Activated CD4-positive, alpha-beta T cell treated with anti-CD3 and anti-CD28 coated beads, Interleukin-2, amount 10 ng/mL, durations not matched to agents 24 days and 14 days (primary cell): ENCODE results near the gene ELOVL3. TPM values are rescaled to one million over a fixed set of nuclear protein-coding genes. Genes with fewer than 3 reads are reported as not detected.

ENCODE experiments used
- DNase-seq: peaks from one replicate; pipeline ENCODE4 v3.0.0; 2022
- H3K27ac Mint-ChIP-seq: one replicate; pipeline ENCODE4 v1.8.0; 2022; ENCODE audit warnings: mild to moderate bottlenecking, mixed read lengths
- H3K27me3 Mint-ChIP-seq: one replicate; pipeline ENCODE4 v1.8.0; 2022; ENCODE audit warnings: mixed read lengths
- H3K36me3 Mint-ChIP-seq: one replicate; pipeline ENCODE4 v1.8.0; 2022; ENCODE audit warnings: low read depth, mild to moderate bottlenecking, mixed read lengths
- H3K4me1 Mint-ChIP-seq: one replicate; pipeline ENCODE4 v1.8.0; 2021; ENCODE audit warnings: mixed read lengths
- H3K4me3 Mint-ChIP-seq: one replicate; pipeline ENCODE4 v1.8.0; 2022; ENCODE audit warnings: mild to moderate bottlenecking, moderate library complexity, mixed read lengths
- H3K9me3 Mint-ChIP-seq: one replicate; pipeline ENCODE4 v1.8.0; 2021; ENCODE audit warnings: mixed read lengths
- intact Hi-C: fragments of 100-400 bp; cut with micrococcal nuclease; formaldehyde crosslinking; loops from one replicate; pipeline ENCODE4 v1.15.1; 2023
- total RNA-seq: library from RNA; stranded (reverse); gene quantifications from 2 replicates; pipeline ENCODE4 v1.2.3, GENCODE V29; 2022

ELOVL3 gene
- total RNA-seq, 1 donor from 2014 or later = not detected

GRCh38 chr10:102233997-102234396 is 7.9 kb downstream of the ELOVL3 start:
- H3K27me3 Mint-ChIP-seq = peaks cover 65% of the 10 kb centered on the region
- intact Hi-C loops = loop anchor here (5.0 kb wide), 1 partner anchor 48 kb away; no protein-coding TSS in a partner anchor
- peaks cover 6% of the 10 kb centered on the region for H3K4me1 Mint-ChIP-seq
- H3K9me3 Mint-ChIP-seq = no peaks in the 10 kb centered on the region
- DNase-seq = no peak
- H3K36me3 Mint-ChIP-seq = no peaks in the 10 kb centered on the region
- H3K27ac Mint-ChIP-seq = no peak overlapping the region
- H3K4me3 Mint-ChIP-seq = no peak overlapping the region

- H3K4me3 Mint-ChIP-seq = no peak overlapping the region
- H3K27me3 Mint-ChIP-seq = peaks cover 69% of the 10 kb centered on the region
- H3K9me3 Mint-ChIP-seq = no peaks in the 10 kb centered on the region
- no peaks in the 10 kb centered on the region for H3K36me3 Mint-ChIP-seq
- H3K27ac Mint-ChIP-seq = no peak overlapping the region
- intact Hi-C loops = loop anchor here (5.0 kb wide), 1 partner anchor 47 kb away; no protein-coding TSS in a partner anchor
- H3K4me1 Mint-ChIP-seq = peaks cover 4% of the 10 kb centered on the region
- no peak for DNase-seq
These were observed 8.9 kb downstream of the ELOVL3 start for GRCh38 chr10:102234888-102235597.

- Mint-ChIP-seq H3K4me1 (peaks cover 5% of the 10 kb centered on the region), H3K4me3 (no peak overlapping the region), H3K36me3 (no peaks in the 10 kb centered on the region), H3K27ac (no peak overlapping the region), H3K27me3 (peaks cover 71% of the 10 kb centered on the region), H3K9me3 (no peaks in the 10 kb centered on the region)
- intact Hi-C loops = no loop called here
- DNase-seq = no peak
These were observed 9.5 kb downstream of the ELOVL3 start for GRCh38 chr10:102235598-102235920.

- H3K4me3 Mint-ChIP-seq = no peak overlapping the region
- no peaks in the 10 kb centered on the region for H3K36me3 Mint-ChIP-seq
- DNase-seq = no peak
- no peak overlapping the region for H3K27ac Mint-ChIP-seq
- intact Hi-C loops = no loop called here
- peaks cover 6% of the 10 kb centered on the region for H3K4me1 Mint-ChIP-seq
- no peaks in the 10 kb centered on the region for H3K9me3 Mint-ChIP-seq
- peaks cover 72% of the 10 kb centered on the region for H3K27me3 Mint-ChIP-seq
These were observed 9.9 kb downstream of the ELOVL3 start for GRCh38 chr10:102236006-102236405.

GRCh38 chr10:102237711-102238252 is 11.7 kb downstream of the ELOVL3 start:
- Mint-ChIP-seq H3K27ac (no peak overlapping the region), H3K9me3 (no peaks in the 10 kb centered on the region), H3K27me3 (peaks cover 72% of the 10 kb centered on the region), H3K4me1 (peaks cover 10% of the 10 kb centered on the region), H3K36me3 (no peaks in the 10 kb centered on the region), H3K4me3 (no peak overlapping the region)
- intact Hi-C loops = no loop called here
- no peak for DNase-seq

GRCh38 chr10:102240467-102241031 is 14.4 kb downstream of the ELOVL3 start:
- H3K9me3 Mint-ChIP-seq = no peaks in the 10 kb centered on the region
- peaks cover under 1% of the 10 kb centered on the region for H3K36me3 Mint-ChIP-seq
- DNase-seq = no peak
- H3K27ac Mint-ChIP-seq = no peak overlapping the region
- H3K27me3 Mint-ChIP-seq = peaks cover 56% of the 10 kb centered on the region
- intact Hi-C loops = loop anchor here (1.0 to 2.0 kb wide), 2 partner anchors 9 to 262 kb away; partner anchors contain the start of genes ACTR1A and SUFU
- H3K4me1 Mint-ChIP-seq = peaks cover 15% of the 10 kb centered on the region
- H3K4me3 Mint-ChIP-seq = peak overlapping the region; percentile 86

GRCh38 chr10:102241032-102241443 is 14.9 kb downstream of the ELOVL3 start:
- H3K9me3 Mint-ChIP-seq = no peaks in the 10 kb centered on the region
- H3K27me3 Mint-ChIP-seq = peaks cover 51% of the 10 kb centered on the region
- H3K36me3 Mint-ChIP-seq = peaks cover 2% of the 10 kb centered on the region
- no peak overlapping the region for H3K27ac Mint-ChIP-seq
- peaks cover 15% of the 10 kb centered on the region for H3K4me1 Mint-ChIP-seq
- intact Hi-C loops = loop anchor here (1.0 to 2.0 kb wide), 2 partner anchors 10 to 262 kb away; partner anchors contain the start of genes ACTR1A and SUFU
- no peak for DNase-seq
- H3K4me3 Mint-ChIP-seq = peak overlapping the region; percentile 86

GRCh38 chr10:102241444-102242117 is 15.5 kb downstream of the ELOVL3 start, which contains the start of gene PITX3:
TSS of gene PITX3 (minus strand) at chr10:102241512. CDS start at chr10:102232080, 9,432 bp downstream.
- Mint-ChIP-seq H3K4me3 (peak within 1 kb of the TSS; percentile 86), H3K36me3 (peaks cover 5% of the 10 kb centered on the region), H3K27ac (peak within 1 kb of the TSS; percentile 14), H3K9me3 (no peaks in the 10 kb centered on the region), H3K27me3 (peaks cover 45% of the 10 kb centered on the region), H3K4me1 (peaks cover 21% of the 10 kb centered on the region)
- intact Hi-C loops = loop anchor here (1.0 to 2.0 kb wide), 2 partner anchors 10 to 261 kb away; partner anchors contain the start of genes ACTR1A and SUFU
- peak; percentile 98 for DNase-seq

GRCh38 chr10:102242118-102242485 is 16.0 kb downstream of the ELOVL3 start:
- Mint-ChIP-seq H3K9me3 (no peaks in the 10 kb centered on the region), H3K4me1 (peaks cover 26% of the 10 kb centered on the region), H3K27ac (peak overlapping the region; percentile 14), H3K4me3 (peak overlapping the region; percentile 86), H3K27me3 (peaks cover 40% of the 10 kb centered on the region), H3K36me3 (peaks cover 8% of the 10 kb centered on the region)
- DNase-seq = no peak
- intact Hi-C loops = no loop called here

- DNase-seq = no peak
- intact Hi-C loops = no loop called here
- H3K4me3 Mint-ChIP-seq = peak overlapping the region; percentile 8
These were observed 17.2 kb downstream of the ELOVL3 start for GRCh38 chr10:102243309-102243708.

GRCh38 chr10:102245082-102245931 is 19.2 kb downstream of the ELOVL3 start, which contains the start of gene GBF1:
TSS of gene GBF1 (plus strand) at chr10:102245532. CDS start at chr10:102258939, 13,407 bp downstream.
- Mint-ChIP-seq H3K36me3 (peaks cover 25% of the 10 kb centered on the region), H3K4me3 (peak within 1 kb of the TSS; percentile 100), H3K9me3 (no peaks in the 10 kb centered on the region), H3K27me3 (peaks cover 14% of the 10 kb centered on the region), H3K4me1 (peaks cover 40% of the 10 kb centered on the region), H3K27ac (peak within 1 kb of the TSS; percentile 94)
- DNase-seq = peak; percentile 97
- intact Hi-C loops = loop anchor here (1.0 kb wide), 4 partner anchors 16 to 469 kb away; partner anchors contain the start of genes ARL3, NFKB2 and SFXN2

More at GRCh38 chr10:102243309-102243708, 17.2 kb downstream of the ELOVL3 start:
- Mint-ChIP-seq H3K27ac (no peak overlapping the region), H3K36me3 (peaks cover 14% of the 10 kb centered on the region), H3K27me3 (peaks cover 34% of the 10 kb centered on the region), H3K9me3 (no peaks in the 10 kb centered on the region), H3K4me1 (peaks cover 36% of the 10 kb centered on the region)

- intact Hi-C loops = loop anchor here (1.0 kb wide), 4 partner anchors 17 to 468 kb away; partner anchors contain the start of genes ARL3, NFKB2 and SFXN2
- Mint-ChIP-seq H3K4me3 (peak overlapping the region; percentile 100), H3K27me3 (peaks cover 10% of the 10 kb centered on the region), H3K36me3 (peaks cover 27% of the 10 kb centered on the region), H3K4me1 (peaks cover 39% of the 10 kb centered on the region), H3K27ac (peak overlapping the region; percentile 94), H3K9me3 (no peaks in the 10 kb centered on the region)
- DNase-seq = no peak
These were observed 19.8 kb downstream of the ELOVL3 start for GRCh38 chr10:102245932-102246251.

GRCh38 chr10:102246261-102246660 is 20.2 kb downstream of the ELOVL3 start:
- DNase-seq = no peak
- peak overlapping the region; percentile 100 for H3K4me3 Mint-ChIP-seq
- no peaks in the 10 kb centered on the region for H3K9me3 Mint-ChIP-seq
- peaks cover 38% of the 10 kb centered on the region for H3K4me1 Mint-ChIP-seq
- peak overlapping the region; percentile 94 for H3K27ac Mint-ChIP-seq
- intact Hi-C loops = no loop called here
- H3K36me3 Mint-ChIP-seq = peaks cover 27% of the 10 kb centered on the region
- peaks cover 7% of the 10 kb centered on the region for H3K27me3 Mint-ChIP-seq
